CD4-positive, alpha-beta T cell (primary cell): Measurements from ENCODE around the gene DIO1. TPM values are rescaled to one million over a fixed set of nuclear protein-coding genes. Genes with fewer than 3 reads are reported as not detected.

Experiments used
- total RNA-seq, 174 experiments: library from RNA in 2 of 174; stranded (reverse) in 2 of 174; gene quantifications; one replicate each; pipeline ENCODE4 v1.2.3 and lab custom pipeline; 2021 to 2026

Gene DIO1
- total RNA-seq, 2 experiments from 2014 or later: not detected

Other genes starting within 250 kb of the DIO1 start
- gene GLIS1, start 155.0 kb upstream of the DIO1 start, total RNA-seq: not detected
- 1 to 10 TPM; 5.4 to 8.1 TPM for gene NDC1, start 55.9 kb upstream of the DIO1 start, total RNA-seq
- gene YIPF1, start 4.4 kb upstream of the DIO1 start, total RNA-seq: 1 to 10 TPM; 4.3 to 5.5 TPM
- gene IFT25, start 51.5 kb downstream of the DIO1 start, total RNA-seq: 10 to 100 TPM; 12.7 to 13.9 TPM
- 1 to 10 TPM; 3.9 to 5.0 TPM for gene LRRC42, start 52.2 kb downstream of the DIO1 start, total RNA-seq
- not detected for gene LDLRAD1, start 124.0 kb downstream of the DIO1 start, total RNA-seq
- 100 to 1,000 TPM; 128 TPM for gene TMEM59, start 159.0 kb downstream of the DIO1 start, total RNA-seq
- gene TCEANC2, start 159.4 kb downstream of the DIO1 start, total RNA-seq: 1 to 10 TPM; 2.3 to 2.7 TPM